Activated CD8-positive, alpha-beta memory T cell treated with anti-CD3 and anti-CD28 coated beads for 48 hours (primary cell): ENCODE measurements around the gene TMEM254.
A peak's percentile ranks its signal among the peaks of the same experiment; 100 is the strongest.
"Not testable (repeated sequence)": the region's sequence is repeated elsewhere in the genome, so short reads cannot be mapped to it uniquely, and the experiment has no call there.

ENCODE experiments used
- DNase-seq, 3 experiments: peaks; one replicate each; pipeline ENCODE4 v3.0.0-alpha.2; 2020; ENCODE audit warnings: low read depth in 2 of 3, low spot score in 2 of 3

TMEM254 gene

GRCh38 chr10:80078448-80079311, at the start of gene TMEM254:
TMEM254 (plus strand) TSS chr10:80078665; CDS start chr10:80078700, 35 bp downstream.
- peak; percentile 66 to 80 (median 78) for DNase-seq

GRCh38 chr10:80029205-80029604, 49.3 kb upstream of the TMEM254 start:
- DNase-seq = not testable (repeated sequence)

GRCh38 chr10:80029865-80030264, 48.6 kb upstream of the TMEM254 start:
- DNase-seq = not testable (repeated sequence)

GRCh38 chr10:80032503-80032902, 46.0 kb upstream of the TMEM254 start:
- DNase-seq = no peak

- DNase-seq = not testable (repeated sequence)
These were observed 43.7 kb upstream of the TMEM254 start for GRCh38 chr10:80034766-80035165.

GRCh38 chr10:80035430-80035829, 43.0 kb upstream of the TMEM254 start:
- not testable (repeated sequence) for DNase-seq

GRCh38 chr10:80036921-80037500, 41.5 kb upstream of the TMEM254 start:
- DNase-seq = not testable (repeated sequence)

- DNase-seq = not testable (repeated sequence)
These were observed 40.2 kb upstream of the TMEM254 start for GRCh38 chr10:80038226-80038625.

- DNase-seq = no peak
These were observed 37.3 kb upstream of the TMEM254 start for GRCh38 chr10:80041162-80041561.

GRCh38 chr10:80044935-80045334, 33.5 kb upstream of the TMEM254 start:
- not testable (repeated sequence) for DNase-seq

GRCh38 chr10:80046629-80047441, 31.6 kb upstream of the TMEM254 start:
- peak; percentile 15 to 63 (median 58) for DNase-seq

- DNase-seq = no peak
These were observed 27.7 kb upstream of the TMEM254 start for GRCh38 chr10:80050752-80051151.

GRCh38 chr10:80051993-80052392, 26.5 kb upstream of the TMEM254 start:
- no peak for DNase-seq

- no peak for DNase-seq
These were observed 22.7 kb upstream of the TMEM254 start for GRCh38 chr10:80055760-80056159.

- no peak for DNase-seq
These were observed 21.3 kb upstream of the TMEM254 start for GRCh38 chr10:80057171-80057570.

GRCh38 chr10:80064120-80064886, 14.2 kb upstream of the TMEM254 start:
- DNase-seq = no peak

- DNase-seq = no peak
These were observed 11.7 kb upstream of the TMEM254 start for GRCh38 chr10:80066809-80067208.

- DNase-seq = not testable (repeated sequence)
These were observed 10.6 kb upstream of the TMEM254 start for GRCh38 chr10:80067821-80068220.

GRCh38 chr10:80068270-80068669, 10.2 kb upstream of the TMEM254 start:
- DNase-seq = no peak

- no peak for DNase-seq
These were observed 8.4 kb upstream of the TMEM254 start for GRCh38 chr10:80070057-80070456.

- DNase-seq = no peak
These were observed 5.9 kb upstream of the TMEM254 start for GRCh38 chr10:80072584-80072983.
